Astrocyte of the hippocampus (primary cell): ENCODE data around the gene CD74.
"Not testable (repeated sequence)": the region's sequence is repeated elsewhere in the genome, so short reads cannot be mapped to it uniquely, and the experiment has no call there.

Experiments
- DNase-seq: peaks from one replicate; pipeline ENCODE4 v3.0.0; 2011; ENCODE audit warnings: low read depth, low spot score

CD74 gene

GRCh38 chr5:150412319-150413175, at the start of gene CD74:
Gene CD74, minus strand, starts transcription at chr5:150412910. Its CDS starts 161 bp downstream, at chr5:150412749.
- peak; percentile 91 for DNase-seq

DNA sequence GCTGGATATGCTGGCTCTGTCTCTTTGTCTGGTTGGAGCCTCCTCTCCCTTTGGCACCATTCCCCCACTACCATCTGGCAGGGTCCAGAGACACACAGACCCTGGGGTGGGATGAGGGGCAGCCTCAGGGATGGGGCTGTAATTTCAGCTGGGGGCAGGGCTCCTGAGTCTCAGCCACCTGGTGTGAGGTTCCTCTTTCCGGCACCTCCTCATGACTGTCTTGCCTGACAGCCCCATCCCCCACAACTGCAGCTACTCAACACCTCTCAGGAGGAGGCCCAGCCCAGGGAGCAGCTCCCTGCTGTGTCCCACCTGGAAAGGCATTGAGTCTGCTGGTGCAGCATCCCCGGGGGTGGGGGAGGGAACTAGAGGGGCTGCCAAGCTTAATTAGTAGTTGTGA, 48.5 kb upstream of the CD74 start:
- DNase-seq = no peak

DNA sequence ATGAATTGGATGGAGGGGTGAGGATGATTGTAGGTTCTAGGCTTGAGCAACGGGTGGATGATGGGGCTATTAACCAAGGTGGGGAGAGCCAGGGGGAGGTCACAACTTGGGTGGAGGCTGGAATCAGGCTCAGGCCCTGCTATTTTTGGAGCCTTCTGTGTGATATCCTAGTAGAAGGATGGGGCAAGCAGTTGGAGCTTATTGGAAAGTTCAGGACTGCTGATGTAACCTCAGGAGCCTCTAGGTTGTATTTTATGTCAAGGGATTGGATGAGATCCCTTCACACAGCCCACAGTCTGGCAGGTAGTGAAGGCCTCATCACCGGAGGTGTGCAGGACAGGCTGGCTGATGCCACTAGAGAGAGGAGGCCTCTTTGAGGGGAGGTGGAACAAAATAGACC, 48.1 kb upstream of the CD74 start:
- no peak for DNase-seq

DNA sequence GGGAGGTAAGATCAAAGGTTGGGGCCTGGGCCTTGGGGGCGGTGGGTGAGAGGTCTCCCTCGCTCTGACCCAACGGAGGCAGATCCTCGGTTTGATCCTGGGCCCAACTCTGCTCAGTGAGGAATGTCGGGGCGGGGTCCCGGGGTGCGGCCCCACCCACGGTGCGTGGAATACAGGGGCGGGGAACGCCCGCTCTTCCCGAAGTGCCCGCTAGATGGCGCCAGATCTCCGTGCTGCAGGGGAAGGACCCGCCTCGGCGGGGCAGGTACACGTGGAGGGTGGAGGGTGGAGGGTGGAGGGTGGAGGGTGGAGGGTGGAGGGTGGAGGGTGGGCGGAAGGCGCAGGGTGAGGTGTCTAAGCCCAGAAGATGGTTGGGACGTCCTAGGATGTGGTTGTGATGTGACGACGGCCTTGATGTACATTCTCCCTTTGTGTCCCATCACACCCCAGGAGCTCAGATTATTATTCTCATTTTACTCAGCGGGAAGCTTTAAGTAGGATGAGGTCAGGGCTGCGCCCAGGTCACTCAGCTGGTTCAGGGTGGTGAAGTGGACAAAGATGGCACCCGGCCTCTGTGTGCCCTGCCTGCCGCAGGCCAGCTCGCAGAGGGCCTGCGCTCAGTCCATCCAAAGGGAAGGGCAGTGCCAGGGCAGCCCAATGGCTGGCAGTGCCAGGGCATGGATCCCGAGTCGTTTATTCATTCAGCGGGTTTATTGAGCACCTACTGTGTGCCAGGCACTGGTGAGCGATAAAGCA, 46.3 kb upstream of the CD74 start:
- DNase-seq = peak; percentile 92

DNA sequence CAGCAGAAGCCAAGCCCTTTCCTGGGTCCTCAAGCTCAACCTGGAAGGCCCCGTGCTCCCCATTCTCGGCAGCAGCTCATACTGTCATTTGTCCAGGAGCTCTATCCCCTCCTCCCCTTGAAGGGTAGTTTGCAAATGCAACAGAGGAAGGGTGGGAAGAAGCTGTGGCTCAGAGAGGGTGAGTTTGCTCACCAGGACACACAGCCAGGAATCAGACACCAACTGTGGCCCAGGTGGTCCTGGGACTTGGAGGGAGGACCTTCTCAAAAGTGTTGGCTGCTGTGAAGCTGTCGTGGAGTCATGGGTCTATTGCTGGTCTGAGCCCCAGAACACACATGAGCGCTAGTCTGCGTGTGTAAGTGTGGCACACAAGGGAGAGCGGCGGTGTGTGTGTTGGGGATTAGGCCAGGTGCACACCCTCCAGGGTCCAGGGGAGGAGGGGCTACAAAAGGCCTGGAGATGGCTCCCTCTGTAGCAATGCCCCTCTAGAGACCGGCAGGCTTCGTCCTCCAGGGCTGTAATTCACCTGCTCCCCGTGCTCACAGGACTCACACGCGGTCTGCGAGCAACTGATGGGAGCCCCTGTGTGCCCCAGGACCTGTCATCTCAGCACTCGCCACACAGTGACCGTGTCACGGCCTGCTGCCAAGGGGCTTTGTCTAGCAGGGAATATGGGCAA, 45.0 kb upstream of the CD74 start:
- DNase-seq = no peak

GRCh38 chr5:150457121-150457520, 44.4 kb upstream of the CD74 start:
- DNase-seq = no peak

GRCh38 chr5:150454492-150455229, 42.0 kb upstream of the CD74 start:
- DNase-seq = no peak

DNA sequence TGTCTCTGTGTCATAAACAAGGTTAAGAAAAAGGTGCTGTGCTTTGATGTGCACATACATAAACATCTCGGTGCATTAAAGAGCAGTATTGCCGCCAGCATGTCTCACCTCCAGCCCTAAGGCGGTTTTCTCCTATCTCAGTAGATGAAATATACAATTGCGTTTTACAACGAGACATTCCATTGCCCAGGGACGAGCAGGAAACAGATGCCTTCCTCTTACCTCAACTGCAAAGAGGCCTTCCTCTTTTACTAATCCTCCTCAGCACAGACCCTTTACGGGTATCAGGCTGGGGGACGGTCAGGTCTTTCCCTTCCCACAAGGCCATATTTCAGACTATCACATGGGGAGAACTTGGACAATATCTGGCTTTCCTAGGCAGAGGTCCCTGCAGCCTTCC, 41.3 kb upstream of the CD74 start:
- DNase-seq = not testable (repeated sequence)

DNA sequence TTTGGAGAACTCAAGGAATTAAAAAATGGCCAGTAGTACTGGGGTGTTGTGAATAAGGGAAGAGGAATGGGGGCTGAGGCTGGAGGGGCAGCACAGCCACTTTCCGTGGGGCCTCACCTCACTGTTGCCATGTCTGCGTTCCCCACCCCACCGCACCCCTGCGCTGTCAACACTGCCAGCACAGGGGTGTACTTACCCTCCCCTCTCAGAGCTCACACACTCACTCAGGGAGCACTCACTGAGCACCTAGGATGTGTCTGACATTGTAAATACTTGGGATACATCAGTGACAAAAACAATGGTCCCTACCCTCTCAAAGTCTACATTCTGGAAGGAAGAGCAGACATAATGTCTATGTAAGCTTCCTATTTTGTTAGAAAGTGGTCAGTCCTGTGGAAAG, 40.2 kb upstream of the CD74 start:
- no peak for DNase-seq

DNA sequence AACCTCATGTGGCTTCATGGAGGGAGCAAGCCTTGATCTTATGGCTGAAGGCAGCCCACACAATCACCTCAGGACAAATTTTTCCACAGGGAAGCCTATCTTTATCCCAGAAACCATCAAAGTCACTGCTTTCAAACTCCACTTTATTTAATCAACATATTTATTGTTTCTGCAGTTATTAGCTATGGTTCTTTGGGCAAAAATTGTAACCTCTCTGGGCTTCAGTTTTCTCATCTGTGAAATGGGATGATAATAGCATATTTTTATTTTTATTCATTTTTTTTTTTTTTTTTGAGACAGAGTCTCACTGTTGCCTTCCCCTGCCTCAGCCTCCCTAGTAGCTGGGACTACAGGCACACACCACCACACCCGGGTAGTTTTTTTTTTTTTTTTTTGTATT, 38.9 kb upstream of the CD74 start:
- DNase-seq = no peak

- peak; percentile 97 for DNase-seq
These were observed 37.0 kb upstream of the CD74 start, which contains the start of gene RPS14 for GRCh38 chr5:150449517-150450339. Gene RPS14, minus strand, starts transcription at chr5:150449739. Its CDS starts 2,006 bp downstream, at chr5:150447733.

DNA sequence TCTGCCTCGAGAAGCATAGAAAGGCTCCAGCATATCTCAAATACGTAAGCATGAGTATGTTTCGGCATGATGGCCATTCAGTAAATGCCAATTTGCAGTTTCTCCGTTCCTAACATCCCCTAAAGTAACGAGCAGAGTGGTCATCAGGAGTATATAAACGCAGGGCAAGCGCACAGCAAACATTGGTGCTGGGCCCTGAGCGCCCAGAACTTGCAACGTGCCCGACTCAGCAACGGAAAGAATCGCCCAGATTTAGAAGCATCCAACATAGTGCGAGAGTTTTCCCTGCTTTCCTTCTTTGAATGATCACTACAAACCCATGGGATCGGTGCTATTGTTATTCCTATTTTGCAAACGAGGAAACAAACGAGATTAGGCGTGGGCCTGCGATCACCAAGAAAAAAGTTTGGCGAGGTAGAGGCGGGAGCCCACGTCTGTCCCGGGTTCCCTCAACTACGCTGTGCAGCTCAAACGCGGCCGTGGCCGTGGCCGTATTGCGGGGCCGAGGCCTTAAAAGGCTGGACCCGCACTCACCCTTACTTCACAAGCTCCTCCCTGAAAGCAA, 36.3 kb upstream of the CD74 start:
- peak; percentile 49 for DNase-seq

- DNase-seq = no peak
These were observed 35.6 kb upstream of the CD74 start for GRCh38 chr5:150448334-150448733.

DNA sequence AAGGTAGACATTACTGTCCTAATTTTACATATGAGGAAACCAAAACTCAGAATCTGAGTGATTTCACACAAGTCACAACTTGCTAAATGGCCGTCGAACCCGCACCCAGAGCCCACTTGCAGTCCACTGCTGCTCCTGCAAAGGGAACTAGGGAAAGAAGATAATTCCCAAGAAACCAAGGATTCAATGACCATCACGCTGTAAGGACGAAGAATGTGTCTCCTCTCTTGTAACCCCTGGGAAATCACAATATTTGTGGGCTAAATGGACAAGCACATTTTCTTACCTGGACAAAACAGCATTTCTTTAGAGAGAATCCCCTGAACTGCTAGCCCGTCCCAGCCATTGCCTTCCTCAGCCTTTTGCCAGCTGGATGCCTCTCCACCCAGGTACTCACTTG, 34.5 kb upstream of the CD74 start:
- no peak for DNase-seq

GRCh38 chr5:150446583-150446982, 33.9 kb upstream of the CD74 start:
- no peak for DNase-seq

DNA sequence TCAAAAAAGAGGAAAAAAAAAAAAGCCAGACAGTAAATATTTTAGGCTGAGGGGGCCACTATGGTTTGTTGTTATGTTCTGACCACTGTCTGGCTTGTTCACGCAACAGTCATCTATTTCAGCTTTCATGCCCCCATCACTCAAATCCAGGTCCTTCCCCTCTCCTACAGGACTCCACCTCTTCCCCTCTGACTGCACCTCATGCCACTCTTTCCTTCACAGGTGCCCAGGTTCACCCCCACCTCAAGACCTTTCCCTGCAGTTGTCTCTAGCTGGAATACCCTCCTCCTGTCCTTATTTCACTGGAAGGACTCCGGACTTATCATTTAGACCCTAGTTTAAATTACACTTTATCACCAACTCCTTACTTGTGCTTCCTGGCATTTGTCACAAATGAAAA, 33.4 kb upstream of the CD74 start:
- DNase-seq = no peak

DNA sequence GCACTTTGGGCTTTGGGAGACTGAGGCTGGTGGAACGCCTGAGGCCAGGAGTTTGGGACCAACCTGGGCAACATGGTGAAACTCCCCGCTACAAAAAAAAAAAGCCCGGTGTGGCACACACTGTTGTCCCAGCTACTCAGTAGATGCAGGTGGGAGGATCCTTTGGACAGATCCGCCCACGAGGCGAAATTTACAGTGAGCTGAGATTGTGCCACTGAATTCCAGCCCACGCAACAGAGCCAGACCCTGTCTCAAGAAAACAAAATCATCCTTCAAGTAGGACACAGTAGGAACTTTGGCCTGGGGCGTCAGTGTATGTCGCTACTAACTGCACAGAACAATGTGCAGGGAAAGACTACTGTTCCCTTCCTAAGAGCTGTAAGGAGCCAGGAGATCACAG, 32.1 kb upstream of the CD74 start:
- DNase-seq = no peak

DNA sequence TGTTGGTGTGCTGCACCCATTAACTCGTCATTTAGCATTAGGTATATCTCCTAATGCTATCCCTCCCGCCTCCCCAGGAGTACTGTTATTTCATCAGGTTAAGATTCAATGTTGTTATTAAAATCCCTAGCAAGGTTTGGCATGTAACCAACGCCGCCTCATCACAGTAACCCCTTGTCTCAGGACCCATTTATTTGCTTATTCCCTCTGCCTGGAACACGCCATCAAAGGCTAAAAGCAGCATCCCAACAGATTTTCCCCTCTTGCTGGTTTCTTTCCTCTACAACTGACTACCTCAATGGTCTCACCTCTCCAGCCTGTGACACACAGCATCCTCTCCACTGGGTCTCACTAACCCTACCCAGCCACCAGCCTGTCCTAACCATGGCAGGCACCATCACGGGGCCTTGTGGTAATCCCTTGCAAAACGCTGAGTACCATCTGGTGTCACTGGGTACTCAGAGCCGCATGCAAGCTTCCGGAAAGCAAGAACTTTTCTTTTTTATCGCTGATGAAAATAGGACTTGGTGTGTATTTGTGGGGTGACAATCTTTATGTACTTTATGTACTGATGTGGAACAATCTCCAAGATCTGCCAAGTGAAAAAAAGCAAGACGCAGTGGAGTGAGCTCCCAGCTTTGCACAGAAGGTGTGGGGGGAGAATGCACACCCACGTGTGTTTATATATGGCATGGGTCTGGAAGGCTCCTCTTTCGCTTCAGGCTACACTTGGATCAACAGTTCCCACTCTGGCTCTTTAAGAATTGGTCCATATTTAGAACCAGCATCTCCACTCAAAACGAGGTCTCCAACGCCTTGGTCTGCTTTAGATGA, 30.7 kb upstream of the CD74 start:
- DNase-seq = no peak

GRCh38 chr5:150442699-150443080, 30.0 kb upstream of the CD74 start:
- no peak for DNase-seq
